Testis (tissue), 3 donors: ENCODE measurements around the gene SNX18. TPM values are rescaled to one million over a fixed set of nuclear protein-coding genes. Genes with fewer than 3 reads are reported as not detected.

ENCODE experiments used
- DNase-seq: peaks from one replicate; pipeline ENCODE4 v3.0.0-alpha.2; 2019
- H3K27ac ChIP-seq, 2 donors: fragments of 200-600 bp; sonication (generic); one replicate each; pipeline ENCODE4 v1.5.1; 2019
- H3K27me3 ChIP-seq: fragments of 200-600 bp; sonication (generic); one replicate; pipeline ENCODE4 v1.5.1; 2019
- H3K36me3 ChIP-seq: fragments of 200-600 bp; sonication (generic); one replicate; pipeline ENCODE4 v1.5.1; 2017; ENCODE audit warnings: low read depth; ENCODE audit errors: missing control alignments
- H3K4me1 ChIP-seq: fragments of 200-600 bp; sonication (generic); one replicate; pipeline ENCODE4 v1.5.1; 2019
- H3K4me3 ChIP-seq, 2 donors: fragments of 200-600 bp; sonication (generic); one replicate each; pipeline ENCODE4 v1.5.1; 2017 to 2019
- H3K9me3 ChIP-seq: fragments of 200-600 bp; sonication (generic); one replicate; pipeline ENCODE4 v1.5.1; 2017
- CTCF ChIP-seq, 3 experiments: fragments of 450-650 bp in 2 of 3; fragments of 200-600 bp in 1 of 3; sonication (generic) in 1 of 3; IDR thresholded peaks; one replicate each; pipeline ENCODE4 v1.5.1; 2016 to 2019; ENCODE audit warnings: antibody characterized with exemption in 3 of 3, mild to moderate bottlenecking in 2 of 3, moderate library complexity in 1 of 3
- POLR2A ChIP-seq: fragments of 450-650 bp; IDR thresholded peaks from one replicate; pipeline ENCODE4 v1.6.1; 2017; ENCODE audit warnings: antibody characterized with exemption, mild to moderate bottlenecking, moderate library complexity
- WGBS, 2 donors: methylation state at CpG; one replicate each; pipeline ENCODE4 v1.1.5; 2018; 5-methylcytosine and 5-hydroxymethylcytosine counted together
- intact Hi-C: fragments of 100-400 bp; cut with DNase I; formaldehyde crosslinking; loops from one replicate; pipeline ENCODE4 v1.15.1; 2023; ENCODE audit warnings: low total_unique reads
- polyA plus RNA-seq: library from polyadenylated mRNA; stranded (reverse); fragments of 350-450 nt; fragmentation: Illumina TruSeq; extraction: RNeasy Lipid Tissue Mini Kit (QIAGEN cat#74804); gene quantifications from one replicate; pipeline ENCODE4 v1.2.3, GENCODE V29; 2014; ENCODE audit warnings: low read depth, low replicate concordance; ENCODE audit not compliant: insufficient read depth
- total RNA-seq, 2 donors: library from RNA; depleted of rRNA; stranded (reverse); fragments of >200 nt; gene quantifications; one replicate each; pipeline ENCODE4 v1.2.3, GENCODE V29; 2016

SNX18 gene
- total and polyA plus RNA-seq, 3 donors from 2014 or later, result 17.5 to 99.7 (median 71.9) TPM

GRCh38 chr5:54541823-54542783 is 24.5 kb downstream of the SNX18 start:
- no peak overlapping the region for H3K4me3 ChIP-seq
- no peak for DNase-seq
- no peaks in the 10 kb centered on the region for H3K36me3 ChIP-seq
- no peaks in the 10 kb centered on the region for H3K27me3 ChIP-seq
- intact Hi-C loops, result no loop called here
- H3K4me1 ChIP-seq, result peaks cover 8% of the 10 kb centered on the region
- H3K9me3 ChIP-seq, result no peaks in the 10 kb centered on the region
- TF ChIP-seq POLR2A, result no peak
- no peak for TF ChIP-seq CTCF (IDR thresholded peaks at IDR 0.05)
- WGBS, 2 donors, result 84 to 88% methylated on average over 12 of the region's 12 CpGs
- H3K27ac ChIP-seq, result no peak overlapping the region

- H3K27ac ChIP-seq, result no peak overlapping the region
- H3K27me3 ChIP-seq, result no peaks in the 10 kb centered on the region
- intact Hi-C loops, result no loop called here
- H3K9me3 ChIP-seq, result no peaks in the 10 kb centered on the region
- DNase-seq, result no peak
- no peak overlapping the region for H3K4me3 ChIP-seq
- 58 to 71% methylated on average over 4 of the region's 4 CpGs for WGBS, 2 donors
- no peaks in the 10 kb centered on the region for H3K4me1 ChIP-seq
- TF ChIP-seq CTCF (IDR thresholded peaks at IDR 0.05), result no peak
- TF ChIP-seq POLR2A, result no peak
- no peaks in the 10 kb centered on the region for H3K36me3 ChIP-seq
Observed at GRCh38 chr5:54544044-54544443, 26.5 kb downstream of the SNX18 start.

- Histone ChIP-seq H3K4me1 (no peaks in the 10 kb centered on the region), H3K4me3 (no peak overlapping the region), H3K9me3 (no peaks in the 10 kb centered on the region), H3K27ac (no peak overlapping the region), H3K36me3 (no peaks in the 10 kb centered on the region), H3K27me3 (no peaks in the 10 kb centered on the region)
- no peak for DNase-seq
- TF ChIP-seq CTCF (IDR thresholded peaks at IDR 0.05), result no peak
- no peak for TF ChIP-seq POLR2A
- WGBS, 2 donors, result 93 to 94% methylated on average over 6 of the region's 6 CpGs
- intact Hi-C loops, result no loop called here
Observed at GRCh38 chr5:54545796-54546195, 28.2 kb downstream of the SNX18 start.

- no peak for TF ChIP-seq CTCF (IDR thresholded peaks at IDR 0.05)
- no peak for TF ChIP-seq POLR2A
- DNase-seq, result peak; percentile 74
- intact Hi-C loops, result no loop called here
- Histone ChIP-seq H3K27ac (no peak overlapping the region), H3K9me3 (no peaks in the 10 kb centered on the region), H3K27me3 (no peaks in the 10 kb centered on the region), H3K4me3 (no peak overlapping the region), H3K36me3 (no peaks in the 10 kb centered on the region), H3K4me1 (no peaks in the 10 kb centered on the region)
- 67 to 92% methylated on average over 1 of the region's 1 CpG for WGBS, 2 donors
Observed at GRCh38 chr5:54547711-54548250, 30.2 kb downstream of the SNX18 start.
